HTERT RPE-1 (cell line): Measurements from ENCODE around the gene BICRAL.
"Not testable (repeated sequence)": the region's sequence is repeated elsewhere in the genome, so short reads cannot be mapped to it uniquely, and the experiment has no call there.

ENCODE experiments used
- in situ Hi-C: fragments of 300-500 bp; cut with MboI; formaldehyde crosslinking; loops from 4 replicates; pipeline ENCODE4 v1.14.3; 2020; ENCODE audit warnings: low sequenced_read_pairs

Gene BICRAL

DNA sequence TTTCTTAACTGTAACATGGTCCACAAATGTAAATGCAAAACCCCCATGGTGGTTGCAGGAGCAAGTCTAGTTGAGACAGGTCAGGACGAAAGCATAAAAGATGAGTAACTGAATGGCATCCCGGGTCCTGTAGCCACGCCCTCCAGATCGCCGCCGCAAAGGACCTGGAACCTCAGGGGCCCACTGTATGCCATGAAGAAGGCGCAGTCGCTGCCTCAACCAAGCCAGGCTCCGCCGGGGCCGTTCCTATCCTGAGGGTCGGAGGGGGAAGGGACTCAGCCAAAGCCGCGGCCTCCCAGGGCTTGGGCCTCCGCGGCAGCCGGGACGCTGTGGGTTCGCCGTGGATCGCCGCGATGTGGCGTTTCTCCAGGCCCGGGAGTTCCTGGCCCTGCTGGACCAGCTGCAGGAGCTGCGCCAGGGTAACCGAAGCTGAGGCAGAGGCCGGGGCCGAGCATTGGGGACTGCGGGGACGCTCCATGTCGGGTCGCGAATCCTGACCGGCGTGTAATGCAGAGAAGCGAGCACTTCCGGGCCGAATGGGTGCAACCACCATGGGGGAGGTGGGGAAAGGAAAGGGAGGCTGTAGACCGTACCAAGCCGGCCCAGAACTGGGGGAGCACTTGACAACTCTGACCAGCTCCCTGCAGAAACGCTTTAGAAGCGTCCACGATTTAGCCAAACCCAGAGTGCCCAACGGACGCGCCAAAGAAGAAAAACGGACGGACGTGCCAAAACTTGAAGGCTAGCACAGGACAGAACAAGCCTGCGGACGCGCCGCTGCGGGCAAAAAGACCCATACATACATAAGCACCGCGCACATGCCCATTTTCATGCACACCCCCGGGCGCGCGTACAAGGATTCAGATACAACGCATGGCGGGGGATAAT is 108.7 kb downstream of the BICRAL start:
- in situ Hi-C loops, result no loop called here

DNA sequence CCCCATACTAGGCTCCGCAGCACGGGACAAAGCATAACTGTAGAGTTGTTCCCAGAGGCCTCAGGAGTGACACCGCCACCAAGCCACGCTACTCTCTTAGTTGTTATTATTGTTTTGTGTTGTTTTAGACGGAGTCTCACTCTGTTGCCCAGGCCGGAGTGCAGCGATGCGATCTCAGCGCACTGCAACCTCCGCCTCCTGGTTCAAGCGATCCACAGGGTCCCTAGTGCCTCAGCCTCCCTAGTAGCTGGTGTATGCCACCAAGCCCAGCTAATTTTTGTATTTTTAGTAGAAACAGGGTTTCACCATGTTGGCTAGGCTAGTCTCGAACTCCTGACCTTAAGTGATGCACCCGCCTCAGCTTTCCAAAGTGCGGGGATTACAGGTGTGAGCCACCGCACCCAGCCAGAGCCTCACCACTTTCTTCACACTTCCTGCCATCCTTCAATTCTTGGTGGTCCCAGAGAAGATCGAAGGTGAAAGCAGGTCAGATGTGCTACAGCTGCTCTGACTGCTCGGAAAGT is 109.4 kb downstream of the BICRAL start:
- in situ Hi-C loops, result no loop called here

GRCh38 chr6:42894041-42894828 is 112.4 kb downstream of the BICRAL start:
- in situ Hi-C loops, result not testable (repeated sequence)

GRCh38 chr6:42896178-42896719 is 114.4 kb downstream of the BICRAL start:
- in situ Hi-C loops, result no loop called here

DNA sequence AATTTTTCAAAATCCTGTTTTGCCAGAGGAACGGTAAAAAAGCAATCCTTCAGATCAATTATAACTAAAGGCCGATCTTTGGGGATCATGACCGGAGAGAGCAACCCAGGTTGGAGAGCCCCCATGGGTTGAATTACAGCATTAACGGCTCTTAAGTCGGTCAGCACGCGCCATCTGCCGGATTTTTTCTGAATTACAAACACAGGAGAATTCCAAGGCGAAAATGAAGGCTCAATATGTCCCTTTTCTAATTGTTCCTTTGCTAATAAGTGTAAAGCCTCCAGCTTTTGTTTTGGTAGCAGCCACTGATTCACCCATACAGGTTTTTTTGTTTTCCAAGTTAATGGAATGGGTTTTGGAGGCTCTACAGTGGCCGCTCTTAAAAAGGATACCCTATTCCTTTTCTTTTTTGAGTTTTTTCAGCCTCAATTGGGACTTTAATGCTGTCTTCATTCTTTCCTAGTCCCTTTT is 117.1 kb downstream of the BICRAL start:
- in situ Hi-C loops, result no loop called here

DNA sequence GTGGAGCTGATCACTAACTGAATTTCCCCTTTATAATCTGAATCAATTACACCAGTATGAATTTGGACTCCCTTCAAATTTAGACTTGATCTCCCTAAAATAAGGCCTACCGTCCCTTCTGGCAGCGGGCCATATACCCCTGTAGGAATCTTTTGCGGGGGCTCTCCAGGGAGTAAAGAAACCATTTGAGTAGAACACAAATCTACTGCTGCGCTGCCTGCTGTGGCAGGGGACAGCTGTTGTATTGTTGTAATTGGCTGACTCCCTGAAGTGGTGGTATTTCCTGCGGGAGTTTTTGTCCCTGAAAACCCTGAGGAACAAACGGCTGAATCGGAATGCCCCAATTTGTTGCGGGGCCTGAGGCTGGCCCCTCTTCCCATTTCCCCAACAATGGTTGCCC is 118.0 kb downstream of the BICRAL start:
- in situ Hi-C loops, result no loop called here

DNA sequence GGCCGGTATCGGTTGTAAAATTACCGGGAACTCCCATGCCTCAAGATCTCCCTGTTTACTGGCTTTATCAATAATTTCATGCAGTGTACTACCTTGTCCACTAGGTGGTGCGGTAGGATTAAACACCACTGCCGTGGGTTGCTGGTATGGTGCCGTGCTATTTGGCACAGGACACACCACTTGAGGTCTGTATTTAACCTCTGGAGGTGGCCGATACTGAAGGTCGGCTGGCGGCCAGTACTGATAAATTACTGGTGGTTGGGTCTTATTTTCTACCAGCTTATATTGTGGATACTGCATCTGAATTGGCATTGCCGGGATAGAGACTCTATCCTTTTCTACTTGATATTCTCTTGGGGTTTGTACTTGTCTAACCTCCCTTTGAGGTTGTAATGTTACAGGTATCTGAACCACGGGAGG is 119.7 kb downstream of the BICRAL start:
- in situ Hi-C loops, result no loop called here

DNA sequence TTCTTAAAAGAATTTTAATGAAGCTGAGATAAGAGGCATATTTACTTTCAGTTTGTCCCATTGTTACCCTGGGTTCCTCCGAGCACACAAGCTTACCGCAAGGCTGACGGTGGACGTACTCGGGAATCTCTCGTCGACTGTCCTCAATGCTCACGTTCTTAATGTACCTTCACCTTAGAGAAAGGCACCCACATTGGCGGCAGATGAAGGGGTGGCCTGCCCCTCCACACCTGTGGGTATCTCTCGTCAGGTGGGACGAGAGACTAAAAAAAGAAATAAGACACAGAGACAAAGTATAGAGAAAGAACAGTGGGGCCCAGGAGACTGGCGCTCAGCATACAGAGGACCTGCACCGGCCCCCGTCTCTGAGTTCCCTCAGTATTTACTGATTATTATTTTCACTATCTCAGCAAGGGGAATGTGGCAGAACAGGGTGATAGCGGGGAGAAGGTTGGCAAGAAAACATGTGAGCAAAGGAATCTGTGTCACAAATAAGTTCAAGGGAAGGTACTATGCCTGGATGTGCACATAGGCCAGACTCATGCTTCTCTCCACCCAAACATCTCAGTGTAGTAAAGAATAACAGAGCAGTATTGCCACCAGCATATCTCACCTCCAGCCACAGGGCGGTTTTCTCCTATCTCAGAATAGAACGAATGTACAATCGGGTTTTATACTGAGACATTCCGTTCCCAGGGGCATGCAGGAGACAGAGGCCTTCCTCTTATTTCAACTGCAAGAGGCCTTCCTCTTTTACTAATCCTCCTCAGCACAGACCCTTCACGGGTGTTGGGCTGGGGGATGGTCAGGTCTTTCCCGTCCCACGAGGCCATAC is 120.8 kb downstream of the BICRAL start:
- in situ Hi-C loops, result not testable (repeated sequence)

DNA sequence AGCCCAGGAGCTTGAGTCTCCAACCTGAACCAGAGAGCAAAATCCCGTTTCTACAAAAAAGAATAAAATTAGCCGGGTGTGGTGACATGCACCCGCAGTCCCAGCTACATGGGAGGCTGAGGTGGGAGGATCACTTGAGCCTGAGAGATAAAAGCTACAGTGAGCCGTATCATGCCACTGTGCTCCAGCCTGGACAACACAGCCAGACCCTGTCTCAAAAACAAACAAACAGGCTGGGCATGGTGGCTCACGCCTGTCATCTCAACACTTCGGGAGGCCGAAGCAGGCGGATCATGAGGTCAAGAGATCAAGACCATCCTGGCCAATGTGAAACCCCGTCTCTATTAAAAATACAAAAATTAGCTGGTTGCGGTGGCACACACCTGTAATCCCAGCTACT is 122.6 kb downstream of the BICRAL start:
- in situ Hi-C loops, result no loop called here

DNA sequence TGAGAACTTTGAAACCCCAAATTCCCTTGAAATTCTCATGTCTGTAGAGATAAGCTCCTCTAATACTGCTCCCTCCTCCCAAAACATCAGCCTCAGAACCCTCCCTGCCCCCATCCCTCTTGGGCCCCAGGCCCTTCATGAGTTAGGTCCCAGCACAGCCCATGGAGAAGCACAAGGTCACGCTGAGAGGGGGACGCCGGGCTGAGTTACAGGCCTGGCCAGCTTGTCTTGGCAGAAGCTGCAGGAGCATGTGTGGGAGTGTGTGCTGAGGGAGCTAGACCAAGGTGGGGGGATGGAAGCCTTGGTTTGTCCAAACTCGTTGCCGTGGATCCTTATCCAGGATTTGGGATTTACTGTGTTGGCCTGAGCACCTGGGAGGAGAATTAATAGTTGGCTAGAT is 125.5 kb downstream of the BICRAL start:
- in situ Hi-C loops, result no loop called here

- in situ Hi-C loops, result no loop called here
Measured at GRCh38 chr6:42909835-42910234, 128.0 kb downstream of the BICRAL start.

- in situ Hi-C loops, result no loop called here
Measured at GRCh38 chr6:42911171-42912021, 129.5 kb downstream of the BICRAL start.

GRCh38 chr6:42914546-42914945 is 132.7 kb downstream of the BICRAL start:
- in situ Hi-C loops, result no loop called here

DNA sequence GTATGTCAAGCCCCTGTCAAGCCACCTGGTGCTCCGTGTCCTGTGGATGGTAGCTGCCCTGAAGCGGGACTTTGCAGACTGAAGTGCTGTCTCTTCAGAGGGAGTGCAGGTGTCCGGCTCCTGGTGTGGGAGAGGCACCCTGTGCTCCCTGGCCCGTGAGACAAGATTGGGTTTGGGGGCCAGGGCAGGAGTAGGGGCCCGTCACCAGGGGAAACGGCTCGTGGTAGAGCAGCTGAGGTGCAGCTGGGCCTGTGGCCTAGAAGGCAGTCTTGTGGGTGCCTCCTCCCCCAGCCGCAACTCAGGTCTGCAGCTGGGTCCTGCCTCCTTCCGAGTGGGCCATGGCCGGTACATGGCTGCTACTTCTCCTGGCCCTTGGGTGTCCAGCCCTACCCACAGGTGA is 133.9 kb downstream of the BICRAL start, which contains the start of gene PTCRA:
Gene PTCRA (plus strand): TSS at position 322 of the 400 bp plus-strand sequence. CDS start 17 bp downstream, at position 339.
- in situ Hi-C loops, result no loop called here

- in situ Hi-C loops, result no loop called here
Measured at GRCh38 chr6:42916288-42916687, 134.4 kb downstream of the BICRAL start.
